Left lung (tissue), 10 donors: ENCODE data around the gene ARF3. TPM values are rescaled to one million over a fixed set of nuclear protein-coding genes. Genes with fewer than 3 reads are reported as not detected.
A peak's percentile ranks its signal among the peaks of the same experiment; 100 is the strongest.
"Not testable (repeated sequence)": the region's sequence is repeated elsewhere in the genome, so short reads cannot be mapped to it uniquely, and the experiment has no call there.

Experiments
- ATAC-seq: fragments of 200-7000 bp; cut with Tn5 transposase; one replicate; pipeline ENCODE4 v1.9.1; 2020; ENCODE audit warnings: moderate library complexity
- DNase-seq, 4 donors: peaks; one replicate each; pipeline ENCODE4 v3.0.0-alpha.2; 2013 to 2020
- H3K27ac ChIP-seq, 2 donors: fragments of 200-600 bp; sonication (generic) in 1 of 2; one replicate each; pipeline versions ENCODE4 v1.5.0 to v1.8.0; 2020 to 2021
- H3K27me3 ChIP-seq, 2 donors: fragments of 200-600 bp; sonication (generic) in 1 of 2; one replicate each; pipeline versions ENCODE4 v1.5.0 to v1.8.0; 2020 to 2021
- H3K36me3 ChIP-seq, 2 donors: fragments of 200-600 bp; sonication (generic) in 1 of 2; one replicate each; pipeline versions ENCODE4 v1.5.0 to v1.8.0; 2020 to 2021
- H3K4me1 ChIP-seq, 2 donors: fragments of 200-600 bp; one replicate each; pipeline ENCODE4 v1.8.0; 2021
- H3K4me3 ChIP-seq, 2 donors: fragments of 200-600 bp; sonication (generic) in 1 of 2; one replicate each; pipeline versions ENCODE4 v1.5.0 to v1.8.0; 2020 to 2021; ENCODE audit warnings: mild to moderate bottlenecking in 1 of 2
- H3K9me3 ChIP-seq, 2 donors: fragments of 200-600 bp; sonication (generic) in 1 of 2; one replicate each; pipeline versions ENCODE4 v1.5.0 to v1.8.0; 2020 to 2021
- intact Hi-C, 2 donors: fragments of 100-400 bp; cut with DNase I; formaldehyde crosslinking; loops; one replicate each; pipeline versions ENCODE4 v1.11.2 to v1.14.2; 2022
- polyA plus RNA-seq, 6 donors: library from polyadenylated mRNA; unstranded; fragments of 120-200 nt; gene quantifications; one replicate each; pipeline ENCODE4 v1.2.1, GENCODE V29; 2013; ENCODE audit not compliant: insufficient read length in 6 of 6
- total RNA-seq, 2 donors: library from RNA; stranded (reverse); fragmentation: NEBNext Ultra II Directional; extraction: Animal tissue kit (Norgen Biotek cat#: 25700); gene quantifications; one replicate each; pipeline ENCODE4 v1.2.1, GENCODE V29; 2021
- TF ChIP-seq, protein P1 (sequence below), 2 donors: fragments of 200-600 bp; sonication (generic) in 1 of 2; IDR thresholded peaks; one replicate each; pipeline versions ENCODE4 v1.5.0 to v1.8.0; 2021; ENCODE audit warnings: antibody characterized with exemption in 2 of 2
- donor health status: DM: no; HTN: yes; CAD: no.
- donor health status: DM: no; HTN: no; CAD: no.

Gene ARF3
- total and polyA plus RNA-seq, 8 donors = 91.8 to 186 (median 105) TPM

GRCh38 chr12:48924617-48925303, 32.5 kb downstream of the ARF3 start:
- peak; percentile 86 for ATAC-seq
- H3K27ac ChIP-seq = peak overlapping the region; percentile 26 to 57
- intact Hi-C loops = no loop called here
- no peaks in the 10 kb centered on the region for H3K9me3 ChIP-seq
- no peaks in the 10 kb centered on the region for H3K27me3 ChIP-seq
- H3K36me3 ChIP-seq = peaks cover 0 to 50% of the 10 kb centered on the region in 2 donors
- peaks cover 4 to 21% of the 10 kb centered on the region in 2 donors for H3K4me1 ChIP-seq
- H3K4me3 ChIP-seq = peak overlapping the region; percentile 70 to 77
- TF ChIP-seq, protein P1, sequence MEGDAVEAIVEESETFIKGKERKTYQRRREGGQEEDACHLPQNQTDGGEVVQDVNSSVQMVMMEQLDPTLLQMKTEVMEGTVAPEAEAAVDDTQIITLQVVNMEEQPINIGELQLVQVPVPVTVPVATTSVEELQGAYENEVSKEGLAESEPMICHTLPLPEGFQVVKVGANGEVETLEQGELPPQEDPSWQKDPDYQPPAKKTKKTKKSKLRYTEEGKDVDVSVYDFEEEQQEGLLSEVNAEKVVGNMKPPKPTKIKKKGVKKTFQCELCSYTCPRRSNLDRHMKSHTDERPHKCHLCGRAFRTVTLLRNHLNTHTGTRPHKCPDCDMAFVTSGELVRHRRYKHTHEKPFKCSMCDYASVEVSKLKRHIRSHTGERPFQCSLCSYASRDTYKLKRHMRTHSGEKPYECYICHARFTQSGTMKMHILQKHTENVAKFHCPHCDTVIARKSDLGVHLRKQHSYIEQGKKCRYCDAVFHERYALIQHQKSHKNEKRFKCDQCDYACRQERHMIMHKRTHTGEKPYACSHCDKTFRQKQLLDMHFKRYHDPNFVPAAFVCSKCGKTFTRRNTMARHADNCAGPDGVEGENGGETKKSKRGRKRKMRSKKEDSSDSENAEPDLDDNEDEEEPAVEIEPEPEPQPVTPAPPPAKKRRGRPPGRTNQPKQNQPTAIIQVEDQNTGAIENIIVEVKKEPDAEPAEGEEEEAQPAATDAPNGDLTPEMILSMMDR (IDR thresholded peaks at IDR 0.05) = peak; percentile 18 to 49
- peak; percentile 40 to 85 (median 58) for DNase-seq

DNA sequence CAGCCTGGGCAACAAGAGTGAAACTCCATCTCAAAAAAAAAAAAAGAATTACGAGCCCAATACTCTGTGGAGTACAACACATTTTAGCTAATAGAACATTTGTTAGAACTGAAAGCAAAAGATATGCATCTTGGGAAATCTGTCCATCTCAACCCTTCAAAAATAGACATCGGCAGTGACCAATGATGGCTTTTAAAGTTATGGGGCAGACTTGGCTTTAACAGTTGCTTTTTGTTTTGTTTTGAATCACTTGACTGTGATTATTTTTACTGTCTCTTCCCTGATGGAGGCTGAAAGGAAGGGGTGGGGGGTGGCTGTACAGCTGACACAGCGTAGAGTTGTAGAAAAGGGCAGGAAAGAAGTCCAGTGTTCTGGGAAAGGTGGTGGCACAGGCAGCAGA, 34.2 kb downstream of the ARF3 start:
- TF ChIP-seq, protein P1 (IDR thresholded peaks at IDR 0.05) = no peak
- peaks cover 4 to 23% of the 10 kb centered on the region in 2 donors for H3K4me1 ChIP-seq
- peaks cover 0 to 39% of the 10 kb centered on the region in 2 donors for H3K36me3 ChIP-seq
- no peak for ATAC-seq
- H3K27me3 ChIP-seq = no peaks in the 10 kb centered on the region
- DNase-seq = no peak
- no peaks in the 10 kb centered on the region for H3K9me3 ChIP-seq
- intact Hi-C loops = no loop called here
- no peak overlapping the region for H3K27ac ChIP-seq
- no peak overlapping the region for H3K4me3 ChIP-seq

- no peak for DNase-seq
Measured at GRCh38 chr12:48917857-48918537, 39.3 kb downstream of the ARF3 start.

GRCh38 chr12:48910196-48910595, 47.1 kb downstream of the ARF3 start:
- Histone ChIP-seq H3K4me3 (no peak overlapping the region), H3K36me3 (no peaks in the 10 kb centered on the region), H3K4me1 (no peaks in the 10 kb centered on the region), H3K9me3 (no peaks in the 10 kb centered on the region), H3K27ac (no peak overlapping the region), H3K27me3 (no peaks in the 10 kb centered on the region)
- no peak for ATAC-seq
- no peak for DNase-seq
- TF ChIP-seq, protein P1 (IDR thresholded peaks at IDR 0.05) = no peak
- intact Hi-C loops = no loop called here

More at GRCh38 chr12:48917857-48918537, 39.3 kb downstream of the ARF3 start:
- Histone ChIP-seq H3K9me3 (no peaks in the 10 kb centered on the region), H3K27me3 (no peaks in the 10 kb centered on the region), H3K27ac (no peak overlapping the region), H3K36me3 (peaks cover 0 to 14% of the 10 kb centered on the region in 2 donors), H3K4me3 (no peak overlapping the region), H3K4me1 (peaks cover 0 to 6% of the 10 kb centered on the region in 2 donors)
- no peak for ATAC-seq
- intact Hi-C loops = no loop called here
- TF ChIP-seq, protein P1 (IDR thresholded peaks at IDR 0.05) = no peak

DNA sequence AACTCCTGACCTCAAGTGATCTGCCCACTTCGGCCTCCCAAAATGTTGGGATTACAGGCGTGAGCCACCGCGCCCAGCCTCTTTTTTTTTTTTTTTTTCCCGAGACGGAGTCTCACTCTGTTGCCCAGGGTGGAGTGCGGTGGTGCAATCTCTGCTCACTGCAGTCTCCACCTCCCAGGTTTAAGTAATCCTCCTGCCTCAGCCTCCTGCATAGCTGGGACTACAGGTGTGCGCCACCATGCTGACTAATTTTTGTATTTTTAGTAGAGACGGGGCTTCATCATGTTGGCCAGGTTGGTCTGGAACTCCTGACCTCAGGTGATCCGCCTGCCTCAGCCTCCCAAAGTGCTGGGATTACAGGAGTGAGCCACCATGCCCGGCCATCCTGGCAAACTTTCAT, 47.6 kb downstream of the ARF3 start:
- H3K9me3 ChIP-seq, DNase-seq, H3K4me3 ChIP-seq, H3K36me3 ChIP-seq, H3K27ac ChIP-seq, H3K4me1 ChIP-seq, intact Hi-C loops, H3K27me3 ChIP-seq, ATAC-seq: not testable (repeated sequence)
